ENCODE data around the gene LRRC25.

Gene LRRC25

GRCh38 chr19:18401580-18402112 lies 4.2 kb upstream of the LRRC25 start:
- H3K4me2 ChIP-seq (ENCODE audit: low read length), result no peak overlapping the region
- no peaks in the 10 kb centered on the region for H3K36me3 ChIP-seq (ENCODE audit: control insufficient read depth, insufficient read depth, low read length)
- no peaks in the 10 kb centered on the region for H3K27me3 ChIP-seq (ENCODE audit: insufficient read depth, low read length, poor library complexity)
- DNase-seq, result peak; percentile 81
- H4K5ac ChIP-seq (ENCODE audit: low read length), result no peak overlapping the region
- H3K79me2 ChIP-seq (ENCODE audit: control insufficient read depth, insufficient read depth, low read length), result no peaks in the 10 kb centered on the region
- no peaks in the 10 kb centered on the region for H3K4me1 ChIP-seq (ENCODE audit: control insufficient read depth, low read depth, low read length)
- H3K9ac ChIP-seq (ENCODE audit: low read length), result no peak overlapping the region
- no peak overlapping the region for H3K4me3 ChIP-seq (ENCODE audit: low read length)
- no peak overlapping the region for H2BK5ac ChIP-seq (ENCODE audit: low read length)
- WGBS (ENCODE audit: extremely low coverage, insufficient coverage, low lambda C conversion rate), result no CpG with 5 or more reads among the region's 7 CpGs
- no peak overlapping the region for H3K18ac ChIP-seq (ENCODE audit: low read length)
- no peak overlapping the region for H3K27ac ChIP-seq (ENCODE audit: low read depth, low read length)
- no peak overlapping the region for H2BK15ac ChIP-seq (replicated peaks; ENCODE audit: low read depth)
- H3K4ac ChIP-seq (ENCODE audit: low read depth, low read length), result no peak overlapping the region
- H3K56ac ChIP-seq (ENCODE audit: low read length), result no peak overlapping the region
- no peaks in the 10 kb centered on the region for H3K79me1 ChIP-seq (ENCODE audit: low read length)
- no peak overlapping the region for H3K23ac ChIP-seq (ENCODE audit: low read length)
- no peak overlapping the region for H2AK5ac ChIP-seq (ENCODE audit: low read length)
- no peak overlapping the region for H2BK120ac ChIP-seq (ENCODE audit: low read depth, low read length)
- no peak overlapping the region for H4K8ac ChIP-seq (ENCODE audit: low read depth, low read length)

GRCh38 chr19:18399008-18399407 lies 1.6 kb upstream of the LRRC25 start:
- Histone ChIP-seq H4K5ac (ENCODE audit: low read length) (no peak overlapping the region), H3K4me3 (ENCODE audit: low read length) (no peak overlapping the region), H3K27me3 (ENCODE audit: insufficient read depth, low read length, poor library complexity) (no peaks in the 10 kb centered on the region), H3K4ac (ENCODE audit: low read depth, low read length) (no peak overlapping the region), H3K56ac (ENCODE audit: low read length) (no peak overlapping the region), H3K79me1 (ENCODE audit: low read length) (no peaks in the 10 kb centered on the region), H3K4me2 (ENCODE audit: low read length) (no peak overlapping the region), H3K9ac (ENCODE audit: low read length) (no peak overlapping the region), H3K36me3 (ENCODE audit: control insufficient read depth, insufficient read depth, low read length) (no peaks in the 10 kb centered on the region), H3K27ac (ENCODE audit: low read depth, low read length) (no peak overlapping the region), H4K8ac (ENCODE audit: low read depth, low read length) (no peak overlapping the region), H2BK120ac (ENCODE audit: low read depth, low read length) (no peak overlapping the region), H2BK5ac (ENCODE audit: low read length) (no peak overlapping the region), H3K23ac (ENCODE audit: low read length) (no peak overlapping the region), H3K4me1 (ENCODE audit: control insufficient read depth, low read depth, low read length) (no peaks in the 10 kb centered on the region), H2BK15ac (replicated peaks; ENCODE audit: low read depth) (no peak overlapping the region), H2AK5ac (ENCODE audit: low read length) (no peak overlapping the region), H3K18ac (ENCODE audit: low read length) (no peak overlapping the region), H3K79me2 (ENCODE audit: control insufficient read depth, insufficient read depth, low read length) (no peaks in the 10 kb centered on the region)
- no peak for DNase-seq
- no CpG with 5 or more reads among the region's 6 CpGs for WGBS (ENCODE audit: extremely low coverage, insufficient coverage, low lambda C conversion rate)

GRCh38 chr19:18396471-18397241 lies 766 bp downstream of the LRRC25 start:
- H2BK5ac ChIP-seq (ENCODE audit: low read length), result no peak overlapping the region
- H3K56ac ChIP-seq (ENCODE audit: low read length), result no peak overlapping the region
- H3K36me3 ChIP-seq (ENCODE audit: control insufficient read depth, insufficient read depth, low read length), result no peaks in the 10 kb centered on the region
- no peak overlapping the region for H4K5ac ChIP-seq (ENCODE audit: low read length)
- no peak overlapping the region for H3K4ac ChIP-seq (ENCODE audit: low read depth, low read length)
- no peak for DNase-seq
- WGBS (ENCODE audit: extremely low coverage, insufficient coverage, low lambda C conversion rate), result no CpG with 5 or more reads among the region's 37 CpGs
- no peak overlapping the region for H3K27ac ChIP-seq (ENCODE audit: low read depth, low read length)
- no peaks in the 10 kb centered on the region for H3K79me2 ChIP-seq (ENCODE audit: control insufficient read depth, insufficient read depth, low read length)
- H3K27me3 ChIP-seq (ENCODE audit: insufficient read depth, low read length, poor library complexity), result no peaks in the 10 kb centered on the region
- H2BK120ac ChIP-seq (ENCODE audit: low read depth, low read length), result no peak overlapping the region
- no peak overlapping the region for H3K23ac ChIP-seq (ENCODE audit: low read length)
- H3K4me2 ChIP-seq (ENCODE audit: low read length), result no peak overlapping the region
- no peak overlapping the region for H3K9ac ChIP-seq (ENCODE audit: low read length)
- H3K4me1 ChIP-seq (ENCODE audit: control insufficient read depth, low read depth, low read length), result no peaks in the 10 kb centered on the region
- H2BK15ac ChIP-seq (replicated peaks; ENCODE audit: low read depth), result no peak overlapping the region
- no peak overlapping the region for H4K8ac ChIP-seq (ENCODE audit: low read depth, low read length)
- H3K4me3 ChIP-seq (ENCODE audit: low read length), result no peak overlapping the region
- H3K18ac ChIP-seq (ENCODE audit: low read length), result no peak overlapping the region
- H2AK5ac ChIP-seq (ENCODE audit: low read length), result no peak overlapping the region
- no peaks in the 10 kb centered on the region for H3K79me1 ChIP-seq (ENCODE audit: low read length)

GRCh38 chr19:18393836-18394235 lies 3.6 kb downstream of the LRRC25 start:
- Histone ChIP-seq H2BK5ac (ENCODE audit: low read length) (no peak overlapping the region), H3K9ac (ENCODE audit: low read length) (no peak overlapping the region), H3K4me1 (ENCODE audit: control insufficient read depth, low read depth, low read length) (no peaks in the 10 kb centered on the region), H4K8ac (ENCODE audit: low read depth, low read length) (no peak overlapping the region), H2BK120ac (ENCODE audit: low read depth, low read length) (no peak overlapping the region), H3K79me2 (ENCODE audit: control insufficient read depth, insufficient read depth, low read length) (no peaks in the 10 kb centered on the region), H3K4me3 (ENCODE audit: low read length) (no peak overlapping the region), H2AK5ac (ENCODE audit: low read length) (no peak overlapping the region), H3K27ac (ENCODE audit: low read depth, low read length) (no peak overlapping the region), H3K18ac (ENCODE audit: low read length) (no peak overlapping the region), H3K4ac (ENCODE audit: low read depth, low read length) (no peak overlapping the region), H3K23ac (ENCODE audit: low read length) (no peak overlapping the region), H3K56ac (ENCODE audit: low read length) (no peak overlapping the region), H4K5ac (ENCODE audit: low read length) (no peak overlapping the region), H3K27me3 (ENCODE audit: insufficient read depth, low read length, poor library complexity) (no peaks in the 10 kb centered on the region), H3K4me2 (ENCODE audit: low read length) (no peak overlapping the region), H2BK15ac (replicated peaks; ENCODE audit: low read depth) (no peak overlapping the region), H3K36me3 (ENCODE audit: control insufficient read depth, insufficient read depth, low read length) (no peaks in the 10 kb centered on the region), H3K79me1 (ENCODE audit: low read length) (no peaks in the 10 kb centered on the region)
- no CpG with 5 or more reads among the region's 7 CpGs for WGBS (ENCODE audit: extremely low coverage, insufficient coverage, low lambda C conversion rate)
- DNase-seq, result no peak

GRCh38 chr19:18392926-18393325 lies 4.5 kb downstream of the LRRC25 start:
- Histone ChIP-seq H3K36me3 (ENCODE audit: control insufficient read depth, insufficient read depth, low read length) (no peaks in the 10 kb centered on the region), H3K79me1 (ENCODE audit: low read length) (no peaks in the 10 kb centered on the region), H3K4me1 (ENCODE audit: control insufficient read depth, low read depth, low read length) (no peaks in the 10 kb centered on the region), H2BK15ac (replicated peaks; ENCODE audit: low read depth) (no peak overlapping the region), H4K8ac (ENCODE audit: low read depth, low read length) (no peak overlapping the region), H3K18ac (ENCODE audit: low read length) (no peak overlapping the region), H2BK5ac (ENCODE audit: low read length) (no peak overlapping the region), H3K23ac (ENCODE audit: low read length) (no peak overlapping the region), H3K9ac (ENCODE audit: low read length) (no peak overlapping the region), H2AK5ac (ENCODE audit: low read length) (no peak overlapping the region), H4K5ac (ENCODE audit: low read length) (no peak overlapping the region), H3K79me2 (ENCODE audit: control insufficient read depth, insufficient read depth, low read length) (no peaks in the 10 kb centered on the region), H3K27ac (ENCODE audit: low read depth, low read length) (no peak overlapping the region), H3K4me3 (ENCODE audit: low read length) (no peak overlapping the region), H3K56ac (ENCODE audit: low read length) (no peak overlapping the region), H3K4me2 (ENCODE audit: low read length) (no peak overlapping the region), H2BK120ac (ENCODE audit: low read depth, low read length) (no peak overlapping the region), H3K4ac (ENCODE audit: low read depth, low read length) (no peak overlapping the region), H3K27me3 (ENCODE audit: insufficient read depth, low read length, poor library complexity) (no peaks in the 10 kb centered on the region)
- WGBS (ENCODE audit: extremely low coverage, insufficient coverage, low lambda C conversion rate), result no CpG with 5 or more reads among the region's 5 CpGs
- DNase-seq, result no peak

GRCh38 chr19:18392417-18392816 lies 5.0 kb downstream of the LRRC25 start:
- Histone ChIP-seq H3K18ac (ENCODE audit: low read length) (no peak overlapping the region), H3K4ac (ENCODE audit: low read depth, low read length) (no peak overlapping the region), H2BK120ac (ENCODE audit: low read depth, low read length) (no peak overlapping the region), H3K36me3 (ENCODE audit: control insufficient read depth, insufficient read depth, low read length) (no peaks in the 10 kb centered on the region), H3K4me1 (ENCODE audit: control insufficient read depth, low read depth, low read length) (no peaks in the 10 kb centered on the region), H3K27ac (ENCODE audit: low read depth, low read length) (no peak overlapping the region), H3K79me2 (ENCODE audit: control insufficient read depth, insufficient read depth, low read length) (no peaks in the 10 kb centered on the region), H2BK5ac (ENCODE audit: low read length) (no peak overlapping the region), H3K4me3 (ENCODE audit: low read length) (no peak overlapping the region), H4K8ac (ENCODE audit: low read depth, low read length) (no peak overlapping the region), H3K27me3 (ENCODE audit: insufficient read depth, low read length, poor library complexity) (no peaks in the 10 kb centered on the region), H3K9ac (ENCODE audit: low read length) (no peak overlapping the region), H3K79me1 (ENCODE audit: low read length) (no peaks in the 10 kb centered on the region), H2AK5ac (ENCODE audit: low read length) (no peak overlapping the region), H3K4me2 (ENCODE audit: low read length) (no peak overlapping the region), H3K56ac (ENCODE audit: low read length) (no peak overlapping the region), H4K5ac (ENCODE audit: low read length) (no peak overlapping the region), H3K23ac (ENCODE audit: low read length) (no peak overlapping the region), H2BK15ac (replicated peaks; ENCODE audit: low read depth) (no peak overlapping the region)
- DNase-seq, result no peak
- WGBS (ENCODE audit: extremely low coverage, insufficient coverage, low lambda C conversion rate), result no CpG with 5 or more reads among the region's 11 CpGs
